Small intestine (tissue), 7 donors: ENCODE measurements around the gene ABCA7. TPM values are rescaled to one million over a fixed set of nuclear protein-coding genes. Genes with fewer than 3 reads are reported as not detected.
A peak's percentile ranks its signal among the peaks of the same experiment; 100 is the strongest.

ENCODE experiments used
- DNase-seq, 2 donors: peaks; one replicate each; pipeline versions ENCODE4 v3.0.0 to v3.0.0-alpha.2; 2013
- FAIRE-seq: peaks from 2 replicates; lab custom pipeline; 2012; peaks lifted over from hg19 to GRCh38; lab: Jason Lieb, UNC
- H3K27ac ChIP-seq, 3 donors: one replicate each; pipeline ENCODE4 v1.5.1; 2013; ENCODE audit warnings: low read length in 2 of 3, mild to moderate bottlenecking in 2 of 3, control low read depth in 1 of 3, inconsistent platforms in 1 of 3, low read depth in 1 of 3, moderate library complexity in 1 of 3
- H3K27me3 ChIP-seq, 3 donors: one replicate each; pipeline ENCODE4 v1.6.1; 2013; ENCODE audit warnings: low read length in 3 of 3, inconsistent platforms in 1 of 3; ENCODE audit not compliant: control insufficient read depth in 3 of 3, insufficient read depth in 3 of 3
- H3K36me3 ChIP-seq, 3 donors: one replicate each; pipeline ENCODE4 v1.6.1; 2013; ENCODE audit warnings: low read length in 3 of 3, inconsistent platforms in 1 of 3, low read depth in 1 of 3, mild to moderate bottlenecking in 1 of 3, moderate library complexity in 1 of 3; ENCODE audit not compliant: control insufficient read depth in 3 of 3, insufficient read depth in 2 of 3
- H3K4me1 ChIP-seq, 3 donors: one replicate each; pipeline ENCODE4 v1.6.1; 2013; ENCODE audit warnings: low read length in 2 of 3, inconsistent platforms in 1 of 3, low read depth in 1 of 3, mild to moderate bottlenecking in 1 of 3, moderate library complexity in 1 of 3; ENCODE audit not compliant: control insufficient read depth in 3 of 3, insufficient read depth in 2 of 3
- H3K4me3 ChIP-seq, 3 donors: one replicate each; pipeline ENCODE4 v1.5.1; 2013; ENCODE audit warnings: low read length in 3 of 3, control low read depth in 1 of 3, inconsistent platforms in 1 of 3, low read depth in 1 of 3, mild to moderate bottlenecking in 1 of 3, moderate library complexity in 1 of 3
- H3K9me3 ChIP-seq, 2 donors: one replicate each; pipeline ENCODE4 v1.6.1; 2013; ENCODE audit warnings: low read depth in 1 of 2, low read length in 1 of 2; ENCODE audit not compliant: control insufficient read depth in 2 of 2, insufficient read depth in 1 of 2
- WGBS, 3 donors: extraction: QIAGEN DNeasy Blood & Tissue Kit; methylation state at CpG; one replicate each; pipeline ENCODE4 v1.1.7; 2013; 5-methylcytosine and 5-hydroxymethylcytosine counted together
- polyA plus RNA-seq, 4 donors: library from polyadenylated mRNA; stranded (reverse) in 3 of 4; unstranded in 1 of 4; fragments of 200-250 nt in 3 of 4; fragments of 120-200 nt in 1 of 4; gene quantifications; one replicate each; pipeline versions ENCODE4 v1.2.1 to v1.2.3, GENCODE V29; 2013
- donor health status: healthy with polysubstance abuse.
- donor health status: control.
- donor health status: control.
- donor health status: Bipolar disorder and iron deficiency.
- donor health status: healthy.

ABCA7 gene
- polyA plus RNA-seq, 4 donors: 3.1 to 60.3 (median 20.2) TPM

GRCh38 chr19:1066748-1067340 is 26.9 kb downstream of the ABCA7 start, which contains the start of gene ARHGAP45:
Gene ARHGAP45, plus strand, starts transcription at chr19:1067167. Its CDS starts 239 bp downstream, at chr19:1067406.
- Histone ChIP-seq H3K36me3 (no peaks in the 10 kb centered on the region), H3K4me3 (peak within 1 kb of the TSS; percentile 21 to 60 (median 38)), H3K27me3 (peaks cover 5 to 82% (median 5%) of the 10 kb centered on the region in 3 donors), H3K27ac (peak within 1 kb of the TSS in 2 of 3 donors; percentile 66 to 83), H3K9me3 (peaks cover 0 to 9% of the 10 kb centered on the region in 2 donors), H3K4me1 (peaks cover 0 to 24% (median 0%) of the 10 kb centered on the region in 3 donors)
- peak in 1 of 2 donors; percentile 51 for DNase-seq
- 2 to 5% (median 3%) methylated on average over 47 to 61 of the region's 61 CpGs for WGBS, 3 donors
- FAIRE-seq: no peak

- H3K27ac ChIP-seq: peak overlapping the region in 2 of 3 donors; percentile 66 to 83
- DNase-seq: no peak
- H3K4me3 ChIP-seq: peak overlapping the region; percentile 21 to 60 (median 38)
- peaks cover 0 to 24% (median 0%) of the 10 kb centered on the region in 3 donors for H3K4me1 ChIP-seq
- H3K27me3 ChIP-seq: peaks cover 5 to 88% (median 5%) of the 10 kb centered on the region in 3 donors
- H3K36me3 ChIP-seq: no peaks in the 10 kb centered on the region
- H3K9me3 ChIP-seq: peaks cover 0 to 11% of the 10 kb centered on the region in 2 donors
- 3 to 4% (median 3%) methylated on average over 32 to 38 of the region's 38 CpGs for WGBS, 3 donors
- no peak for FAIRE-seq
Measured at GRCh38 chr19:1067341-1067957, 27.5 kb downstream of the ABCA7 start.

- H3K9me3 ChIP-seq: peaks cover 0 to 6% of the 10 kb centered on the region in 2 donors
- no peaks in the 10 kb centered on the region for H3K36me3 ChIP-seq
- H3K4me1 ChIP-seq: peaks cover 0 to 24% (median 0%) of the 10 kb centered on the region in 3 donors
- peak overlapping the region; percentile 21 to 60 (median 38) for H3K4me3 ChIP-seq
- DNase-seq (no peak), FAIRE-seq (no peak)
- peaks cover 5 to 93% (median 5%) of the 10 kb centered on the region in 3 donors for H3K27me3 ChIP-seq
- H3K27ac ChIP-seq: peak overlapping the region in 2 of 3 donors; percentile 18 to 83
- WGBS, 3 donors: 48 to 67% (median 54%) methylated on average over 37 to 45 of the region's 45 CpGs
Measured at GRCh38 chr19:1068009-1069001, 28.4 kb downstream of the ABCA7 start.

GRCh38 chr19:1069009-1069779 is 29.3 kb downstream of the ABCA7 start:
- Histone ChIP-seq H3K27me3 (peaks cover 5 to 86% (median 5%) of the 10 kb centered on the region in 3 donors), H3K4me1 (peaks cover 0 to 24% (median 0%) of the 10 kb centered on the region in 3 donors), H3K4me3 (peak overlapping the region in 2 of 3 donors; percentile 38 to 40), H3K27ac (peak overlapping the region in 2 of 3 donors; percentile 27 to 46), H3K9me3 (peaks cover 0 to 4% of the 10 kb centered on the region in 2 donors), H3K36me3 (no peaks in the 10 kb centered on the region)
- DNase-seq (no peak), FAIRE-seq (no peak)
- WGBS, 3 donors: 12 to 31% (median 17%) methylated on average over 23 to 25 of the region's 25 CpGs

GRCh38 chr19:1070576-1070930 is 30.6 kb downstream of the ABCA7 start:
- H3K27ac ChIP-seq: no peak overlapping the region
- H3K27me3 ChIP-seq: peaks cover 5 to 73% (median 5%) of the 10 kb centered on the region in 3 donors
- H3K9me3 ChIP-seq: peaks cover 0 to 4% of the 10 kb centered on the region in 2 donors
- FAIRE-seq (no peak), DNase-seq (no peak)
- no peak overlapping the region for H3K4me3 ChIP-seq
- 8 to 39% (median 34%) methylated on average over 21 of the region's 21 CpGs for WGBS, 3 donors
- H3K4me1 ChIP-seq: peaks cover 0 to 14% (median 4%) of the 10 kb centered on the region in 3 donors
- no peaks in the 10 kb centered on the region for H3K36me3 ChIP-seq

GRCh38 chr19:1070931-1071791 is 31.3 kb downstream of the ABCA7 start:
- Histone ChIP-seq H3K27me3 (peaks cover 5 to 73% (median 5%) of the 10 kb centered on the region in 3 donors), H3K27ac (no peak overlapping the region), H3K36me3 (no peaks in the 10 kb centered on the region), H3K4me1 (peaks cover 0 to 8% (median 4%) of the 10 kb centered on the region in 3 donors), H3K9me3 (peaks cover 0 to 4% of the 10 kb centered on the region in 2 donors), H3K4me3 (no peak overlapping the region)
- WGBS, 3 donors: 10 to 31% (median 30%) methylated on average over 73 to 99 of the region's 99 CpGs
- FAIRE-seq: no peak
- no peak for DNase-seq
